ENCODE measurements around the gene C1RL. TPM values are rescaled to one million over a fixed set of nuclear protein-coding genes. Genes with fewer than 3 reads are reported as not detected.
A peak's percentile ranks its signal among the peaks of the same experiment; 100 is the strongest.

The C1RL gene
- total RNA-seq, 4 donors from 2014 or later = 39.2 to 153 (median 59.5) TPM

GRCh38 chr12:7106082-7106481 lies 2.9 kb downstream of the C1RL start:
- no peak for DNase-seq
- Histone ChIP-seq H3K36me3 (no peaks in the 10 kb centered on the region), H3K4me3 (replicated peaks in 1 of 3) (no peak overlapping the region), H3K9me3 (no peaks in the 10 kb centered on the region), H3K27me3 (no peaks in the 10 kb centered on the region), H3K27ac (no peak overlapping the region), H3K4me1 (peaks cover 5 to 14% of the 10 kb centered on the region in 2 donors)
- TF ChIP-seq CTCF (IDR thresholded peaks at IDR 0.05) = no peak
- no peak for TF ChIP-seq POLR2A (IDR thresholded peaks at IDR 0.05)
- 88 to 91% methylated on average over 1 of the region's 1 CpG for WGBS, 2 donors
- intact Hi-C loops (cut with DNase I) = no loop called here

GRCh38 chr12:7103837-7104584 lies 5.0 kb downstream of the C1RL start:
- H3K9me3 ChIP-seq = no peaks in the 10 kb centered on the region
- DNase-seq = no peak
- peaks cover 5 to 8% of the 10 kb centered on the region in 2 donors for H3K4me1 ChIP-seq
- H3K36me3 ChIP-seq = peaks cover 0 to 3% of the 10 kb centered on the region in 2 donors
- H3K27ac ChIP-seq = no peak overlapping the region
- intact Hi-C loops (cut with DNase I) = loop anchor here (5.0 kb wide), 1 partner anchor 42 kb away; the partner anchor contains the start of gene C1S
- 94 to 95% methylated on average over 14 of the region's 14 CpGs for WGBS, 2 donors
- no peak for TF ChIP-seq CTCF (IDR thresholded peaks at IDR 0.05)
- no peak for TF ChIP-seq POLR2A (IDR thresholded peaks at IDR 0.05)
- no peak overlapping the region for H3K4me3 ChIP-seq (replicated peaks in 1 of 3)
- no peaks in the 10 kb centered on the region for H3K27me3 ChIP-seq

GRCh38 chr12:7102582-7102981 lies 6.4 kb downstream of the C1RL start:
- peaks cover 0 to 5% of the 10 kb centered on the region in 2 donors for H3K4me1 ChIP-seq
- peaks cover 0 to 3% of the 10 kb centered on the region in 2 donors for H3K36me3 ChIP-seq
- WGBS, 2 donors = 88 to 91% methylated on average over 3 of the region's 3 CpGs
- TF ChIP-seq CTCF (IDR thresholded peaks at IDR 0.05) (no peak), POLR2A (IDR thresholded peaks at IDR 0.05) (no peak)
- no peak overlapping the region for H3K4me3 ChIP-seq (replicated peaks in 1 of 3)
- H3K9me3 ChIP-seq = no peaks in the 10 kb centered on the region
- H3K27ac ChIP-seq = no peak overlapping the region
- DNase-seq = no peak
- intact Hi-C loops (cut with DNase I) = loop anchor here (5.0 kb wide), 1 partner anchor 40 kb away; the partner anchor contains the start of gene C1S
- no peaks in the 10 kb centered on the region for H3K27me3 ChIP-seq

- Histone ChIP-seq H3K36me3 (peaks cover 0 to 3% of the 10 kb centered on the region in 2 donors), H3K4me3 (replicated peaks in 1 of 3) (no peak overlapping the region)
- WGBS, 2 donors = 65 to 88% methylated on average over 8 to 10 of the region's 10 CpGs
Observed at GRCh38 chr12:7101694-7102131, 7.3 kb downstream of the C1RL start.

More at GRCh38 chr12:7101694-7102131, 7.3 kb downstream of the C1RL start:
- Histone ChIP-seq H3K4me1 (no peaks in the 10 kb centered on the region), H3K27ac (peak overlapping the region in 1 of 3 donors; percentile 57), H3K9me3 (no peaks in the 10 kb centered on the region), H3K27me3 (no peaks in the 10 kb centered on the region)
- no peak for DNase-seq
- no peak for TF ChIP-seq POLR2A (IDR thresholded peaks at IDR 0.05)
- TF ChIP-seq CTCF (IDR thresholded peaks at IDR 0.05) = no peak
- intact Hi-C loops (cut with DNase I) = loop anchor here (5.0 kb wide), 1 partner anchor 39 kb away; the partner anchor contains the start of gene C1S

All from thyroid gland (tissue), 4 donors.